ENCODE results near the gene JAZF1.

Gene JAZF1

DNA sequence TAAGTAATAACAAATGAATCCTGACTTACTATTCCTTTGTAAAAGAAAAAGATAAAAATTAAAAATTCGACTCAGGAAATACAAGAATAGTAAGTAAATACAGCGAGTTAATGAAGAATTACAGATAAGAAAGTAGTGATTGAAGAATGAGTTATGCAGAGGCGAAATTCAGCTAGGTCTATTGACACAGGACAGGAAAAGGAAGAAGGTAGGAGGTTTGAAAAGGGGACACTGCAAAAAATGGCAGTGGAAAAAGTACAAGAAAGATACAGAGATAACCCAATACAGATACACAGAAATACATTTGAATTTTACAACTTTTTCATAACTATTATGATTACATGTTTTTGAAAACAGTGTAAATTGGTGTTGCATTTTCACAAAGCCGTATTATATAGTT lies 28.0 kb downstream of the JAZF1 start:
- intact Hi-C loops (cut with DNase I; ENCODE audit: low total_unique reads): no loop called here
- no peak for DNase-seq
- Histone ChIP-seq H3K27ac (no peak overlapping the region), H3K9me3 (no peaks in the 10 kb centered on the region), H3K4me3 (no peak overlapping the region), H3K4me1 (peaks cover 0 to 40% (median 22%) of the 10 kb centered on the region in 4 donors), H3K27me3 (no peaks in the 10 kb centered on the region), H3K36me3 (no peaks in the 10 kb centered on the region)
- TF ChIP-seq, protein P1, sequence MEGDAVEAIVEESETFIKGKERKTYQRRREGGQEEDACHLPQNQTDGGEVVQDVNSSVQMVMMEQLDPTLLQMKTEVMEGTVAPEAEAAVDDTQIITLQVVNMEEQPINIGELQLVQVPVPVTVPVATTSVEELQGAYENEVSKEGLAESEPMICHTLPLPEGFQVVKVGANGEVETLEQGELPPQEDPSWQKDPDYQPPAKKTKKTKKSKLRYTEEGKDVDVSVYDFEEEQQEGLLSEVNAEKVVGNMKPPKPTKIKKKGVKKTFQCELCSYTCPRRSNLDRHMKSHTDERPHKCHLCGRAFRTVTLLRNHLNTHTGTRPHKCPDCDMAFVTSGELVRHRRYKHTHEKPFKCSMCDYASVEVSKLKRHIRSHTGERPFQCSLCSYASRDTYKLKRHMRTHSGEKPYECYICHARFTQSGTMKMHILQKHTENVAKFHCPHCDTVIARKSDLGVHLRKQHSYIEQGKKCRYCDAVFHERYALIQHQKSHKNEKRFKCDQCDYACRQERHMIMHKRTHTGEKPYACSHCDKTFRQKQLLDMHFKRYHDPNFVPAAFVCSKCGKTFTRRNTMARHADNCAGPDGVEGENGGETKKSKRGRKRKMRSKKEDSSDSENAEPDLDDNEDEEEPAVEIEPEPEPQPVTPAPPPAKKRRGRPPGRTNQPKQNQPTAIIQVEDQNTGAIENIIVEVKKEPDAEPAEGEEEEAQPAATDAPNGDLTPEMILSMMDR (IDR thresholded peaks at IDR 0.05): no peak

DNA sequence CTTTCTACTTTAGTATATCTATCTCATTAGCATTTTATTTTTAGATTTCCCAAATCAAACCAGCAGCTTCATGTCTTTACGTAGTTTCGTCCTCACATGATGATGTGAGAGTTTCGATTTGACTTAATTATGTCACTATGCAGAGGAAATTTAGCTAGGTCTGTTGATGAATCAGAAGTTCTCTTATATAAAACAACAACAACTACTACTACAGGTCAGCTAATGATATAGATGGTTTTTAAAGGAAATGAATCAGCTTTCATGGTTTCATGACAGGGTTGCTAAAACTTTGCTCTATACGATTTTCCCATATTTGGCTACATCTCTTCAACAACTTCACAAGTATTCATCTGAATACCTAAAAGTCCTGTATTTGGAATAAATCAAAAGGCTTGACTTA lies 28.6 kb downstream of the JAZF1 start:
- TF ChIP-seq, protein P1 (IDR thresholded peaks at IDR 0.05): no peak
- Histone ChIP-seq H3K4me1 (peaks cover 0 to 34% (median 22%) of the 10 kb centered on the region in 4 donors), H3K4me3 (no peak overlapping the region)

DNA sequence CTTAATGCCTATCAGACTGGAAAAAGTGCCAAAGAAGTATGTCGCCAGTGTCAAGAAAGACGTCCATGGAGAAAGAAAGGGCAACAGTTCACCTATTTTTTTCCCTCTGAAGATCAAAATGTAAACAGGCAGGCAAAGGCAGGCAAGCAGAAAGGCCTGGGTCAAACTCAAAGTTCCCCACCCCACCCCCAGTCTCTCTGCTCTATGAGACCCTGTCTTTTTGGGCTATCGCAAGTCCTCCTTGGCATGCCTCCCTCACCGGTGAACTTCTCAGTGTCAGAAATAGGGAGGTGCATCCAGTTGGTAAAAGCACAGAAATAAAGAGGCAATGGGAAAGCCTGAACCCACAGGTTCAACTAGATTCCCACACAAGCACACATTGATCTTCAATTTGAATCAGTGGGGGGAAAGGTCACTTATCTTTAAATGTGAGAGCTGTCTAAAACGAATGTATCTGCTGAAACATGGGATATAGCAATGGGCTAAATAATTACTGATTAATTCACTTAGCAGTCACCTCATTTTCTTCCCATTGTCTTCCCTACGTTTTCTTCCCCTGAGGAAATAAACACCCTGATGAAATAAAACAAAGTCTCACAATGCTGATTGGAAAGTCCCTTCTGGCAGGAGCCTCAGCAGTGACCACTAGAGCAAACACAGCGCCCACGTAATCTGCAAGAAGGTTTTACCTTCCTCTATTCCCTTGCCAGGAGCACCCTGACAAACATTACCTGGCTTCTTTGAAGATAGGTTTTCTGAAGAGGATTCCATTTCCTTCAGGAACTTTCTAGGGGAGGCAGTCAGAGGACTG lies 31.1 kb downstream of the JAZF1 start:
- TF ChIP-seq, protein P1 (IDR thresholded peaks at IDR 0.05): no peak
- Histone ChIP-seq H3K4me1 (peaks cover 0 to 9% (median 4%) of the 10 kb centered on the region in 4 donors), H3K27ac (no peak overlapping the region), H3K27me3 (no peaks in the 10 kb centered on the region), H3K4me3 (no peak overlapping the region), H3K9me3 (no peaks in the 10 kb centered on the region), H3K36me3 (no peaks in the 10 kb centered on the region)
- DNase-seq: no peak
- intact Hi-C loops (cut with DNase I; ENCODE audit: low total_unique reads): no loop called here

More for the DNA sequence above, 28.6 kb downstream of the JAZF1 start:
- intact Hi-C loops (cut with DNase I; ENCODE audit: low total_unique reads): no loop called here
- H3K9me3 ChIP-seq: no peaks in the 10 kb centered on the region
- no peaks in the 10 kb centered on the region for H3K27me3 ChIP-seq
- H3K36me3 ChIP-seq: no peaks in the 10 kb centered on the region
- DNase-seq: no peak
- H3K27ac ChIP-seq: no peak overlapping the region

DNA sequence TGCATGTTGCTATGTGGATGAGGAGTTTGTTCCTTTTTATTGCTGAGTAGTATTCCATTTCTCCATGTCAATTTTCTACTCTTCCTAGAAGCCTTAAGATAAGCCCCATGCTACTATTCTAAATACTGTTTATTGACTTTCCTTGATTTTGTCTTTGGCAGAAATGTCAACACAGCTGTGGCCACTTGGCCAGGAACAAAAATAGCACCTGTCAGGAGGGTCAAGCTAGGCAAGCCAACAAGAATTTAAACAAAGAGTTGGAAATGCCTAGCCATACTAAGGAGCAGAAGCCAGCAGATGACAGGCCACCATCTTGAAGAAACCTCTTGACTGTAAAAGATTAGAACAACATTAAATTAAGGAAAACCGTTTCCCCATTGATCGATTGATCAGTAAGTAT lies 34.7 kb downstream of the JAZF1 start:
- H3K4me1 ChIP-seq: peaks cover 0 to 5% (median 2%) of the 10 kb centered on the region in 4 donors
- H3K4me3 ChIP-seq: no peak overlapping the region
- no peak for DNase-seq
- no peaks in the 10 kb centered on the region for H3K36me3 ChIP-seq
- H3K9me3 ChIP-seq: no peaks in the 10 kb centered on the region
- no peaks in the 10 kb centered on the region for H3K27me3 ChIP-seq
- no peak overlapping the region for H3K27ac ChIP-seq
- TF ChIP-seq, protein P1 (IDR thresholded peaks at IDR 0.05): no peak
- intact Hi-C loops (cut with DNase I; ENCODE audit: low total_unique reads): no loop called here

DNA sequence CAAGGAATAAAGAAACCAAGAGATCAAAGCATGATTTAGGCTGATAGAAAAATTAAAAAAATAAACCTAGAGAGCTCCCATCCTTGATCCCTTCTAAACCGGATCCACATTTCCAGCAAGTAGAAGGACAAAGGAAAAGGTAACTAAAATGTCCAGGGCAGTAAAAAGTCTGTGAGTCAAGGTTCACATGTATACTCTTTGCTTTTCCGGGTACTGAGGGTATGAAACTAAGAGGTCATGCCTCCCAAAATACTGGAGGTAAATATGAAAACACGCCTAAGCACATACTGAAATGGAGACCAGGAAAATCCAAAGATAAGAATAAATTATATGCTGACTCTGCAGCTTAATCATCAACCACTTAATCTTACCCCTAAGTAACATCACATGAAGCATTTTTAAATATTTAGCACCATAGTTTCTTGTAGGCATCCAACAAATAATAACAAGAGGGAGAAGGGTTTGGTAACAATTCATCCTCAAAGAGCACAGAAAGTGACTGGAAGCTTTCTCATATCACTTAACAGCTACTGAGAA lies 35.4 kb downstream of the JAZF1 start:
- H3K36me3 ChIP-seq: no peaks in the 10 kb centered on the region
- TF ChIP-seq, protein P1 (IDR thresholded peaks at IDR 0.05): no peak
- no peak for DNase-seq
- no peaks in the 10 kb centered on the region for H3K27me3 ChIP-seq
- H3K4me3 ChIP-seq: no peak overlapping the region
- no peaks in the 10 kb centered on the region for H3K9me3 ChIP-seq
- intact Hi-C loops (cut with DNase I; ENCODE audit: low total_unique reads): no loop called here
- no peak overlapping the region for H3K27ac ChIP-seq
- H3K4me1 ChIP-seq: peaks cover 0 to 7% (median 3%) of the 10 kb centered on the region in 4 donors

All from tibial artery (tissue), 4 donors.